GM10266 (cell line): ENCODE data around the gene TBKBP1.

Experiments
- DNase-seq: peaks from one replicate; pipeline ENCODE4 v3.0.0; 2012; ENCODE audit errors: extremely low spot score
- CTCF ChIP-seq: IDR thresholded peaks from 2 replicates; pipeline ENCODE4 v1.5.1; 2012; ENCODE audit warnings: mild to moderate bottlenecking, low read depth; ENCODE audit not compliant: control insufficient read depth, insufficient read depth; ENCODE audit errors: missing control alignments

The TBKBP1 gene

GRCh38 chr17:47721725-47722124, 27.8 kb downstream of the TBKBP1 start:
- no peak for DNase-seq

DNA sequence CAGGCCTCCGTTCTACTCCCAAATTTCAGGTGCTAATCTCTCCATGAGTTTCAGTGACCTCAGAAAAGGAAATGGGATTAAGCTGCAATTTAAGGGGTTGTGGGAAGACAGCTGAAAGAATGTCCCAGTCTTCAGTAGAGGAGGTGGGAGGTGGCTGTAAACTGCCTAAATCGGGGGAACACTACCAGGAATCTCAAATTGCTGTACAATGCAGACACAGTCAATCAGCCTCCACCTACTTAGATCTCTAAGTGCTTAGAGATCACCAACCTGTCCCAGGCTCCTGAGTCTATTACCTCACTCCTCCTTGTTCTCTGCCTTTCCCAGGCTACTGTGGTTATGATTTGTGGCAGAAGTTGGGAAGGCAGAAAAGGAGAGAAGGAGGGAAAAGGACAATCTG, 30.7 kb downstream of the TBKBP1 start:
- no peak for DNase-seq
- no peak for TF ChIP-seq CTCF

More at GRCh38 chr17:47721725-47722124, 27.8 kb downstream of the TBKBP1 start:
- TF ChIP-seq CTCF = no peak

DNA sequence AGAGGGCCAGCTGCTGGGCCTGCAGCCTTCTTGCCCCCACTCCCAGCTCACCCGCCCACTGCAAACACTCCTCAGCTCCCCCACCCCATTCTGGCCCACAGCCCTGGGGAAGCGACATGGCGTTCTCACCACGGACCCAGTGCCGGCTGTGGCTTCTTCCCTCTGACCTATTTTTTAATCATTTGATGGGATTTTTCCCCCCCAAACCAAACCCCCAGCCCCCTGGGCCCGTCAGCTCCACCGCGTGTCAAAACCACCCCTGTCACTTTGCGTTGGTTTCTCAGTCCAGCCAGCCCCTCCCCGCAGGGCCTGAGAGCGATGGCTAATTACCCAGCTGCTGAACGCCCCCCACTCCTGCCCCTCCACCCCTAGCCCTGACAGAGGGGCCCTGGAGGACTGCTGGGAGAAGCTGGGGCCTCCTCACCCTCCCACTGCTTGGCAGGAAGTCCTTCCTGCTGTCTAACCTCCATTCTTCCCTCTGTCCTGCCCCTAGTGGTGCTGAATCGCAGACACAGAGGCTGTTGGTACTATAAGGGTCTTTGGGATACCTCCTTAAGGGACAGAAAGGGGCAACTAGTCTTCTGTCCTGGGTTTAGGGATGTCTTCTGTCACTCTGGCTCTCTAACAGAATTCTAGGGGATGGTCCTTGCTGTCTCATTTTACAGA, 31.6 kb downstream of the TBKBP1 start:
- DNase-seq = no peak
- no peak for TF ChIP-seq CTCF

GRCh38 chr17:47726796-47727703, 33.1 kb downstream of the TBKBP1 start:
- no peak for TF ChIP-seq CTCF
- DNase-seq = no peak

DNA sequence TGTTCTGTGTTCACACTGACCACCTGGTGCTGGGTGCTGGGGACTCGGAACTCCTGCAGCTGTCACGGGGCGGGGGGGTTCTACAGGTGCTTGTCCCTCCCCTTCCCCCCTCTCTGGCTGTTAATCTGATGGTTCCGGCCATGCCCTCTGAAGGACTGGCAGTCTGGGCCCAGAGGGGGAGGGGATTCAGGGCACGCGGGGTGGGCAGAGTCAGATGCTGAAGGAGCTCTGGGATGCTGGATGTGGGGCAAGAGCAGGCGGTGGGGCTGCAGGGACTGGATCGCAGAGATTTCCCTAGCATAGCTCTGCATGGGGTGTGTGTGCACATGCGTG, 33.7 kb downstream of the TBKBP1 start:
- DNase-seq = no peak
- TF ChIP-seq CTCF = no peak

DNA sequence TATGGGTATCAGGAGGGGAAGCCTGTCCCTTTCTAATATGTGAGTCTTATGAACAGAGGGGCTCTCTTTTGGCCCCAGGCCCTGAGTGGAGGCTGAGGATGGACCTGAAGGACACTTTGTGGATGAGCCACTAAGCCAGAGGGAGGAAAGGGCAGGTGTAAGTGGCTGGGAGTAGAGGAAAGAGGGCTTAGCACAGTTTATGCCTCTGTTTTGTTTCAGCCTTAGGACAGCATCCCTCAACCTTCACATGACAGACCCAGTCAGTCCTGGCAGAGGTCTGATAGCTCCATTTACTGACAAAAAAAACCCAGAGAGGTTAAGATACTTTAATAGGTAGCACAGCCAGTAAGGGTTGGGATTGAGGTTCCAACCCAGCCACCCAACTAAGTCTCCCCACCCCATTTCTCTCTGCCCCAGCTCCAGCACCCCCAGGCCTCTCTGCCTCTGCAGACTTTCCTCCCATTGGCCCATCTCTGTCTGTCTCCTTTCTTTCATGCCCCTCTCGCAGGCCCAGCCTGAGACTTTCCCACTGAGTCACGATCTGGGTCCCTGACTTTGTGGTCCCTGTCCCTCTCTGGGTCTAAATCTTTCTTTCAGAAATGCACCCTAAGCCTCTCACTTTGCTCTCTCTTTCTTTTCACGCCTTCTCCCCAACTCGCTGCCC, 34.4 kb downstream of the TBKBP1 start:
- DNase-seq = no peak
- TF ChIP-seq CTCF = no peak
